NCI-H345 treated with DMSO at 0.1 percent for 48 hours (cell line): ENCODE measurements around the gene SCNN1B.

ENCODE experiments used
- DNase-seq: peaks from one replicate; lab custom pipeline; 2025; ENCODE audit not compliant: unreplicated experiment; lab: John Stamatoyannopoulos, UW

SCNN1B gene

DNA sequence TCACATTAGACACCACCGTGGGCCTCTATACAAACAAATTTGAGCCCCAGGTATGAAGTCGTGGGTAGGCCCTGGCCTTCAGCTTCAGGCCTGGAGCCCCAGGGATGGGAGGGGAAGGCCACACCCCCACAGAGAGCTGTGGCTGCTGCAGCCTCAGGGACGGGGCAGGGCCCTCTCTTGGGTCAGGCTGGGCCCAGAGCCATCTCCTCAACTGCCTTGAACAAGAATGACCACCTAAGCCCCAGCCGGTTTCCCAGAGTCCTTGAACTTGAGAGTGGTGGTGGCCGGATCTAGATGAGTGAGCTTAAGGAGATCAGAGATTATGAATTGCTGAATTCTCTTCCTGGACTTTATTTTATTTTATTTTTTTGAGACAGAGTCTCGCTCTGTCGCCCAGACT lies 18.6 kb downstream of the SCNN1B start:
- DNase-seq: no peak

- DNase-seq: no peak
These were observed 19.2 kb downstream of the SCNN1B start for GRCh38 chr16:23321206-23321875.

GRCh38 chr16:23323224-23324030 lies 21.3 kb downstream of the SCNN1B start:
- no peak for DNase-seq

GRCh38 chr16:23324727-23325126 lies 22.6 kb downstream of the SCNN1B start:
- DNase-seq: peak; percentile 66

DNA sequence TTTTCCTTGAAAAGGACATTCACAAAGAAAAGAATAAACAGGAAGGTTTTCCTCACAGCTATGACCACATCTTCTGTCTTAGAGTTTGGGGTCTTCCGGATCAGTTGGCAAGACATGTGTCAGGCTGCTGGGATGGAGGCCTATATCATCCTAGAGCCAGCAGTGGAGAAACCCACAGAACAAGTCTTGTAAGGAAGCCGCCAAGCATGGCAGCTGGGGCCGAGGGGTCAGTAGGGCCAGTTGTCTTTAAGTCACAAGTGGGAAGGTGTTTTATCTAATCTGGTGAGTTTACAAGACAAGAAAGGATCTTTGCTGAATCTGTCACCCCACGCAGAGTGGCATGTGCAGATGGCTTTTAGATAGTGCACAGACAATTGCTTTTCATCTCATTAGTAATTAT lies 25.7 kb downstream of the SCNN1B start:
- no peak for DNase-seq

DNA sequence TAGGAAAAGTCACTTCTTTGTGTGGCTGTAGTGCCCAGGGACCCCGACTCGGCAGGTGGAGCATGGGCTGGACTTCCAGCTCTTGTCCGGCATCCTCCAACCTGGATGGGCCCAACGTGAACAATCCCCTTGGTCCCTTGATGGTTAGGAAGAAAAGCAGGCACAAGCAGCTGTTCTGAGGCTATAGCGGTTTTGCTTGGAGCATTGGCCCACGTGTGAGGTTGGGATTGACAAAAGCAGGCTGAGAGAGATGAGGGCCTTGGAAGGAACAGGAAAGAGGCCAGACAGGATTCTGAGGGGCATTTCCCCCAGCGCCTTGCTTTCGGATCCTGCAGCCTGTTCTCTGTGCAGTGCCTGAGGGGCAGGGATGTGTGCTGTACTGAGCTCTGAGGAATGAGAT lies 28.1 kb downstream of the SCNN1B start:
- DNase-seq: no peak

DNA sequence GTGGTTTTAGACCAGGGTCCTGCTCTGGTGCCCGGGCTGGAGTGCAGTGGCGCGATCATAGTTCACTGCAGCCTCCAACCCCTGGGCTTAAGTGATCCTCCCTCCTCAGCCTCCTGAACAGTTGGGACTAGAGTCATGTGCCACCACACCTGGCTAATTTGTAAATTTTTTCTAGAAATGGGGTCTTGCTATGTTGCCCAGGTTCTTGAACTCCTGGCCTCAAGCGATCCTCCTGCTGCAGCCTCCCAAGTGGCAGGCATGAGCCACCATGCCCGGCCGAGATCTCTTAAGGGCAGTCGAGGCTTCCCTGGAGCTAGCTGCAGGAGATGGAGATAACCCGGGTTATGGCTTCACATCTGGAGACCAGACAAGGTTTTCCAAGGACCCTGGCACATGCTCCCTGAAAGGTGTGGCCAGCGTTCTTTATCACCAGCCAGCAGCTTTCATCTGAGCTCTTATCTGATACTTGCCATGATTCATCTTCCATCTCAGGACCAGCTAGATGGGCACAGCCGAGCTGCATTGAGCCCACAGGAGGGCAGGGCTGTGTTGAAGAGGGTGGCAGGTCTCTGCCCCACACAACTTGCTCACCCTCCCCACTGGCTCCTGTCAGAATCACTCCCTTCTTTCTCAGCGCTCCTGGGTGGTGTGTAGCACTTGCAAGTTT lies 28.6 kb downstream of the SCNN1B start:
- no peak for DNase-seq

- no peak for DNase-seq
These were observed 31.0 kb downstream of the SCNN1B start for GRCh38 chr16:23333034-23333579.

DNA sequence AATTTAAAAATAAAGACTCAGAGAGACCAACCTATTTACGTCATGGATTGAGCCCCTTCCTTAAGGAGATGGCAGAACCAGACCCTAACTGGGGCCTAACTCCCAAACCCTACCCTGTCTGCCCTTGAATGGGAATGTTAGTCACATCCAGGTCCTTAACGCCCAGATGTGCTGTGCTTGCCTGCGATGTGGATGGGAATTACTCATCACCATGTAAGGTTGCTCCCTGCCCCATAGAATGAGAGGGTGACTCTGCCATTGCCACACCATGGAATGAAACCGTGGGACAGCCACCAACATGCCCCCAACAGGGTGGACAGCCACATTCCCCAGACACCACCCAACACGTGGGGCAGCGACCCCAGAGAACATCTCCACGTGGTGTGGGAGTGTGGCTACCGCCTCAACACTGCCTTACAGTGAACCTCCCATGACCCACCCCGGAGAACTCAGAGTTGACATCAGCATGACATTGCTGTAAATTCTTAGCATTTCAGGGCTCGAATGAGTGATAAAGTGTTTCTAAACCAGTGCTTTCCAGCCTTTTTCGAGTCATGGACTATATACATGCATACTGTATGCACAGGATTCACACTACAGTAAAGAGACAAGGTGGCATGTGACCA lies 31.8 kb downstream of the SCNN1B start:
- DNase-seq: no peak

GRCh38 chr16:23334457-23334853 lies 32.4 kb downstream of the SCNN1B start:
- no peak for DNase-seq

DNA sequence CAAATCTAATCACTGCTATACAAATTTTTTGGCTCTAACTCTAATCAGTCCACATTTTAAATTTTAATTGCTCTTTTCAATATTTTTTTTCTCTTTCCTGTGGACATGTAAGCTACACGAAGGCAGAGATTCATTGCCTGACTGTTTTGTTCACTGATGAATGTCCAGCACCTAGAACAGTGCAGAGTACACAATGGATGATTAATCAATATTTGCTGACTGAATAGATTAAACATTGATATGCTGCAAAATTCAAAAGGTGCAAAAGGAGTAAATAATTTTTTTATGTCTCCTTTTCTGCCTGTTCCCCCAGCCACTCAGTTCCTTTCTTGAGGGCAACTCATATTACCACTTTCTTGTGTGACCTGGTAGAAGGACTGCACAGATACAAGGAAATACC lies 32.8 kb downstream of the SCNN1B start:
- DNase-seq: no peak

DNA sequence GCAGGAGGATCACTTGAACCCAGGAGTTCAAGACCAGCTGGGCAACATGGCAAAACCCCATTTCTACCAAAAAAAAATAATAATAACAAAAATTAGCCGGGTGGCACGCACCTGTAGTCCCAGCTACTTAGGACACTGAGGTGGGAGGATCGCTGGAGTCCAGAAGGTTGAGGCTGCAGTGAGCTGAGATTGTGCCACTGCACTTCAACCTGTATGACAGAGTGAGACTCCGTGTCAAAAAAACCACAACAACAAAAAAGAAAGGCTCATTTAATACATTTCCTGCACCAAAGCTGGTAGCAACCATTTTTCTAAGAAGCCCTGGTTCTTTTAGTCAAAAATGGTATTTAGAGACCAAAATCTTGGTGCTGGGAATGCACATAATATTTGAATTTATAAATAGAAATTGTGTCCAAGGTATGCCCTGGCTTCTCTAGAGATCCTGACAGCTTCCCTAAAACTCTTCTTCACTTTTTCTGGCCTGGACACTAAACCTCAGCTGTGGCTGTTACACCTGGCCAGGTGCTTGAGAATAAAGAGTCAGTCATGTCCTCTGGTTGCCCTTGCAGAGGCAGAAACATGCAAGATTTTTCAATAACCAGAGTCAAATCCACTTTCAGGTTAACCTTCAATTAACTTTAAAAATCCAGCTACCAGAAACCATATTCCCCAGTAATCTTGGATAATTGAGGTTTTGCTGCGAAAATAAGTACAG lies 35.9 kb downstream of the SCNN1B start:
- no peak for DNase-seq

- no peak for DNase-seq
These were observed 37.7 kb downstream of the SCNN1B start for GRCh38 chr16:23339787-23340186.

DNA sequence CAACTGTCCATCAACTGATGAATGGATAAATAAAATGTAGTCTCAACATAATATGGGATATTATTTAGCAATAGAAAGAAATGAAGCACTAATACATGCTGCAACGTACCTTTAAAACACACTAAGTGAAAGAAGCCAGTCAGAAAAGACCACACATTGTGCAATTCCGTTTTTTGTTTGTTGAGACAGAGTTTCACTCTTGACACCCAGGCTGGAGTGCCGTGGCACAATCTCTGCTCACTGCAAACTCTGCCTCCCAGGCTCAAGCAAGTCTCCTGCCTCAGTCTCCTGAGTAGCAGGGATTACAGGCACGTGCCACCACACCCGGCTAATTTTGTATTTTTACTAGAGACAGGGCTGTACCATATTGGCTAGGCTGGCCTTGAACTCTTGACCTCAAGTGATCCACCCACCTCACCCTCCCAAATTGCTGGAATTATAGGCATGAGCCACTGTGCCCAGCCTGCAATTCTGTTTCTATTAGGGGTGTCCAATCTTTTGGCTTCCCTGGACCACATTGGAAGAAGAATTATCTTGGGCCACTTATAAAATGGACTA lies 40.1 kb downstream of the SCNN1B start:
- DNase-seq: no peak

GRCh38 chr16:23343643-23344612 lies 41.8 kb downstream of the SCNN1B start:
- no peak for DNase-seq

GRCh38 chr16:23345237-23345636 lies 43.1 kb downstream of the SCNN1B start:
- no peak for DNase-seq

DNA sequence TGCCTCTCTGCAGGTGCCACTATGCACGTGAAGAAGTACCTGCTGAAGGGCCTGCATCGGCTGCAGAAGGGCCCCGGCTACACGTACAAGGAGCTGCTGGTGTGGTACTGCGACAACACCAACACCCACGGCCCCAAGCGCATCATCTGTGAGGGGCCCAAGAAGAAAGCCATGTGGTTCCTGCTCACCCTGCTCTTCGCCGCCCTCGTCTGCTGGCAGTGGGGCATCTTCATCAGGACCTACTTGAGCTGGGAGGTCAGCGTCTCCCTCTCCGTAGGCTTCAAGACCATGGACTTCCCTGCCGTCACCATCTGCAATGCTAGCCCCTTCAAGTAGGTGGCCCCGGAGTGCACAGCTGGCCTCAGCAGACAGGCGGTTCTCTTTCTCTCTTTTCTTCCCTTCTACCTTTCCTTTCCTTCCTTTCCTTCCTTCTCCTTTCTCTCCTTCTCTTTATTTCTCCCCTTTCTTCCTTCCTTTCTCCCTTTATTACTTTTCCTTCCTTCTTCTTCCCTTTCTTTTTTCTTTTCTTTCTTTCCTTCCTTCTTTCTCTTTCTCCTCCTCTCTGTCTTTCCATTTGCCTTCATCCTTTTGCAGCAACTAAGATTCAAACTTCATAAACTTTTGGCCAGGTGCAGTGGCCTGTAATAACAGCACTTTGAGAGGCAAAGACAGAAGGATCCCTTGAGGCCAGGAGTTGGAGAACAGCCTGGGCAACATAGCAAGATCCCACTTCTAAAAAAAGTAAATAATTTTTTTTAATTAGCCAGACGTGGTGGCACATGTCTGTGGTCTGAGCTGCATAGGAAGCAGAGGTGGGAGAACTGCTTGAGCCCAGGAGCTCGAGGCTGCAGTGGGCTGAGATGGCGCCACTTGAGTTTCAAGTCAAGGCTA lies 46.7 kb downstream of the SCNN1B start:
- no peak for DNase-seq

- no peak for DNase-seq
These were observed 49.3 kb downstream of the SCNN1B start for GRCh38 chr16:23351360-23351759.
